AG04450 (cell line): ENCODE results near the gene SLC12A8. TPM values are rescaled to one million over a fixed set of nuclear protein-coding genes. Genes with fewer than 3 reads are reported as not detected.

ENCODE experiments used
- CTCF ChIA-PET: fragments of 300-600, 350-600 bp; formaldehyde crosslinking; extraction: SDS; loops from one replicate; lab custom pipeline; 2022; ENCODE audit warnings: antibody characterized with exemption, inconsistent platforms; lab: Charles Lee
- POLR2A ChIA-PET: fragments of 350-600 bp; formaldehyde crosslinking; extraction: SDS; loops from one replicate; lab custom pipeline; 2021; ENCODE audit warnings: antibody characterized with exemption, inconsistent platforms; lab: Yijun Ruan, JAX
- DNase-seq: peaks from one replicate; pipeline ENCODE4 v3.0.0-alpha.2; 2011; ENCODE audit warnings: low read depth, low spot score
- H3K27ac ChIP-seq: one replicate; pipeline ENCODE4 v1.5.1; 2012; ENCODE audit warnings: low read depth, low read length, control low read depth
- H3K27me3 ChIP-seq: one replicate; pipeline ENCODE4 v1.6.0; 2012; ENCODE audit warnings: low read length; ENCODE audit not compliant: control insufficient read depth, insufficient read depth
- H3K4me3 ChIP-seq: 2 replicates; pipeline ENCODE4 v1.5.1; 2011; ENCODE audit warnings: mild to moderate bottlenecking, low read depth, low read length, control low read depth
- H3K9me3 ChIP-seq: 2 replicates; pipeline ENCODE4 v1.5.1; 2012; ENCODE audit warnings: low read length; ENCODE audit not compliant: control insufficient read depth, insufficient read depth
- polyA plus RNA-seq: library from polyadenylated mRNA; depleted of rRNA; stranded (reverse); fragments of >200 nt; gene quantifications from 2 replicates; pipeline ENCODE4 v1.2.3, GENCODE V29; 2011
- TF ChIP-seq, protein P1 (sequence below): IDR thresholded peaks from 2 replicates; pipeline ENCODE4 v1.5.1; 2011; ENCODE audit warnings: low read depth, low read length, control low read depth, inconsistent platforms

SLC12A8 gene
- polyA plus RNA-seq, 1 experiment, result 15.3 TPM

DNA sequence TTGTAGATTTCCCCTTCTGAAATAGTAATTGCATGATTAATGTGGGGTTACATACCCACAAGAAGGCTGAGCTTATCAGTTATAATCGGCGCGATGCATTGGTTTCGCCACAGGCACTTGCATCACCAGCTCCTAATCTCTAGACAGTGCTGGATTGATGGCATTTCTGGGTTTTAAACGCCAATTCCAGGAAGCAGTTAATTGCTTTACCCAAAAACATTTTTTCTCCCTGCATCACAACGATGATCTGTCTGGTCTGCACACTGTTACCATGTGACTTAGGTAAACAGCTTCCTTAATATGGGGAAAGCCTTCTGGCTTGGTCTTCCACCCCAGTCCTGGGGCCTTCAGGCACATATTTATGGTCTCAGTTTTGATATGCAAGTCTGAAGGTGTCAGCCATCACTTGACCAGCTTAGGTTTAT, 86.7 kb downstream of the SLC12A8 start:
- POLR2A ChIA-PET, result interaction anchor here (0.6 to 2.6 kb wide), 9 partner anchors 9 to 244 kb away, joined by 3 to 14 read pairs (median 3); no protein-coding TSS in a partner anchor
- no peak overlapping the region for H3K4me3 ChIP-seq
- TF ChIP-seq, protein P1, sequence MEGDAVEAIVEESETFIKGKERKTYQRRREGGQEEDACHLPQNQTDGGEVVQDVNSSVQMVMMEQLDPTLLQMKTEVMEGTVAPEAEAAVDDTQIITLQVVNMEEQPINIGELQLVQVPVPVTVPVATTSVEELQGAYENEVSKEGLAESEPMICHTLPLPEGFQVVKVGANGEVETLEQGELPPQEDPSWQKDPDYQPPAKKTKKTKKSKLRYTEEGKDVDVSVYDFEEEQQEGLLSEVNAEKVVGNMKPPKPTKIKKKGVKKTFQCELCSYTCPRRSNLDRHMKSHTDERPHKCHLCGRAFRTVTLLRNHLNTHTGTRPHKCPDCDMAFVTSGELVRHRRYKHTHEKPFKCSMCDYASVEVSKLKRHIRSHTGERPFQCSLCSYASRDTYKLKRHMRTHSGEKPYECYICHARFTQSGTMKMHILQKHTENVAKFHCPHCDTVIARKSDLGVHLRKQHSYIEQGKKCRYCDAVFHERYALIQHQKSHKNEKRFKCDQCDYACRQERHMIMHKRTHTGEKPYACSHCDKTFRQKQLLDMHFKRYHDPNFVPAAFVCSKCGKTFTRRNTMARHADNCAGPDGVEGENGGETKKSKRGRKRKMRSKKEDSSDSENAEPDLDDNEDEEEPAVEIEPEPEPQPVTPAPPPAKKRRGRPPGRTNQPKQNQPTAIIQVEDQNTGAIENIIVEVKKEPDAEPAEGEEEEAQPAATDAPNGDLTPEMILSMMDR, result no peak
- no peaks in the 10 kb centered on the region for H3K9me3 ChIP-seq
- H3K27ac ChIP-seq, result peak overlapping the region; percentile 59
- peak; percentile 84 for DNase-seq
- no peaks in the 10 kb centered on the region for H3K27me3 ChIP-seq
- CTCF ChIA-PET, result interaction anchor here (1.7 kb wide), 1 partner anchor 9 kb away, joined by 4 read pairs; no protein-coding TSS in a partner anchor

DNA sequence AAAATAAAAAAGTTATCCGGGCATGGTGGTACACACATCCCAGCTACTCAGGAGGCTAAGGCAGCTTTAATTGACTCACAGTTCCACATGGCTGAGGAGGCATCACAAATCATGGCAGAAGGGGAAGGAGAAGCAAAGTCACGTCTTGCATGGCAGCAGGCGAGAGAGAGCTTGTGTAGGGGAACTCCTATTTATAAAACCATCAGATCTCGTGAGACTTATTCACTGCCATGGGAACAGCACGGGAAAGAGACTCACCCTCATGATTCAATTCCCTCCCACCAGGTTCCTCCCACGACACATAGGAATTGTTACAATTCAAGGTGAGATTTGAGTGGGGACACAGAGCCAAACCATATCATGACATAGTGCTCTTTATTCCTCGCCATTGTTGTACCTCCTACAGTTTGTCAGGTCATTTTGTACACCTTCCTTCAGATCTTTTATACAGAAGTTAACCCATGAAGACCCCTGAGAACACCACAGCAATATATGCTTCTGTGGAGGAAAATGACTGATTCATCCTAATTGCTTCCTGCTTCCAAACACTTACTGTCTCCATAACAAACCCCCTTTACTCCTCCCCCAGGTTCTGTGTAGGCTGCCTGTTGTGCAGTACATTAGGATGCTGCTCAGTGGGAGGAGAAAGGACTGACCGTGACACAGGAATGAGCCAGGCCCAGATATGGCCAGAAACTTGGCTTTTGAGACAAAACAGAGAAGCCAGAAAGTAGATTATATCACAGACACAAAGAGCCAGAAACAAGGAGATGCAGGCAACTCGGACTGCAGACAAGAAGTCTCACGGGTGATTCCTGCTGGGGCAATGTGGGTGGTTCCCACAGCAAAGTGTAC, 88.9 kb downstream of the SLC12A8 start:
- CTCF ChIA-PET, result no interaction called here
- TF ChIP-seq, protein P1, result no peak
- DNase-seq, result no peak
- POLR2A ChIA-PET, result no interaction called here
- Histone ChIP-seq H3K27ac (peak overlapping the region; percentile 21), H3K27me3 (no peaks in the 10 kb centered on the region), H3K9me3 (no peaks in the 10 kb centered on the region), H3K4me3 (no peak overlapping the region)

DNA sequence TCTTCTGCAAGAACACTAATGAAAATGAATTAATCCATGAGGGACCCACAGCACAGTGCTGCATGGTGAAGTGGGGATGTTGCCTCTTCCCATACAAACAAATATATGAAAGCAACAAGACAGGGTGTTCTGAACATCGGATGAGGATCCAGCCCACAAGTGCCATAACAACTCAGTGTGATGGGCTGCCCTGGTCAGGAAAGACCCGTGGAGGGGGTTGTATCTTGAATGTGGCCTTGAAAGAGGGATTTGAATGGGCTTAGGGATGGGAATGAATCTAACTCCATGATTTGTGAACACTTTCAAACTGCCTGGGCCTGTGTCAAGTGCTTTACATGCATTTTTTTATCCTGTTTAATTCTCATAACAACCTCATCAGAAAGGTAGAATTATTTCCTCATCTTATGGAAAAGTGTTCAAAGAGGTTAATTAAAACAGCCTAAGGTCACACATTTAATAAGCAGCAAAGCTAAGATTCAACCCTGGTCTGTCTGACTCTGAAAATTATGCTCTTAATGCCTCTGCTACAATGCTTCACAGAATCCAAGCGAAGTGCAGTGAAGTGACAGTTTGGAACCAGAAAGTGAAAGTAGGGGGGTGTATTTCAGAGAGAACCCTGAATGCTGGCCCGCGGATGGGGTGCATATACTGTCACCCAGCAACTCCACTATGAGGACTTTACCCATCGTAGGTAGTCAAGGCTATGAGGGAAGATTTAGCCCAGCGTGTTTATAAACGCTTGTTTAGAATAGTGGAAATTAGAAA, 91.1 kb downstream of the SLC12A8 start:
- TF ChIP-seq, protein P1, result no peak
- Histone ChIP-seq H3K4me3 (no peak overlapping the region), H3K9me3 (no peaks in the 10 kb centered on the region), H3K27ac (no peak overlapping the region), H3K27me3 (no peaks in the 10 kb centered on the region)
- ChIA-PET CTCF (no interaction called here), POLR2A (interaction anchor here (0.5 to 1.0 kb wide), 3 partner anchors 14 to 474 kb away, joined by 3 to 4 read pairs (median 3); no protein-coding TSS in a partner anchor)
- DNase-seq, result no peak

DNA sequence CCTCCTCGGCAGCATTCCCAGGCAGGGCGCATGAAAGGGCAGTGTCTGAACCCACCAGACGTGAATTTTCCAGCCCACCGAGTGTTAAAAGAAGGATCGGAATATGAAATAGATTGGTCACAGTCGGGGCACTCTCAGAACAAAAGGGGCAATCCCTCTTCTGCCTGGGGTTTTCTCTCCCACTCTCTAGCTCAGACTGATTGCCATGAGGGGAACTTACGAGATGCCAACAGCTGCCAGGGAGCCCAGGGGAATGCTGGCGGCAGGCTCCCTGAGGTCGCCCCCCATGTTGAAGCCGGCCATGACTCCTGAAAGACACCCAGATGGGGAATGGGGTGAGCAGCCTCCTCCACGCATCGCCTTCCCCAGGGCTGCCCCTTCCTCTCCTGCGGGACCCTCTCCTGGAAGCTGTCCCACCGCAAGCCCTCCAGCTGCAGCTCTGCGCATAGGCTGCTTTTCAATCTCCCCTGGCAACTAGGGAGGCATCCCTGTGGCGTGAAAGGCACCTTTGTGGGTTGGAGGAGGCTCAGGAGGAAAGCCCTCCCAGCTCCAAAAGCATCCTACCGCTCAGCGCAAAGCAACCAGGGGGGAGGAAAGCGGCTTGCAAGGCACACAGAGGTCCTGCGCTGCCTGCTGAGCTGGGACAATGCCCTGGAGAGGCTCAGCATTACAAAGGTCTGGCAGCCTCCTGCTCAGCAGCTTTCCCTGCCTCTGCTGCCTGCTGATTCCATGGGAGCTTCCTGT, 92.0 kb downstream of the SLC12A8 start:
- no peak overlapping the region for H3K4me3 ChIP-seq
- TF ChIP-seq, protein P1, result no peak
- H3K9me3 ChIP-seq, result no peaks in the 10 kb centered on the region
- no peaks in the 10 kb centered on the region for H3K27me3 ChIP-seq
- ChIA-PET POLR2A (interaction anchor here (0.5 to 1.0 kb wide), 4 partner anchors 13 to 475 kb away, joined by 3 to 4 read pairs (median 3); no protein-coding TSS in a partner anchor), CTCF (no interaction called here)
- no peak for DNase-seq
- H3K27ac ChIP-seq, result no peak overlapping the region
